ENCODE measurements around the gene CCNJL.

- TF ChIP-seq POLR2A (IDR thresholded peaks at IDR 0.05; ENCODE audit: extremely low read depth, insufficient read length): no peak
- TF ChIP-seq, protein P1, sequence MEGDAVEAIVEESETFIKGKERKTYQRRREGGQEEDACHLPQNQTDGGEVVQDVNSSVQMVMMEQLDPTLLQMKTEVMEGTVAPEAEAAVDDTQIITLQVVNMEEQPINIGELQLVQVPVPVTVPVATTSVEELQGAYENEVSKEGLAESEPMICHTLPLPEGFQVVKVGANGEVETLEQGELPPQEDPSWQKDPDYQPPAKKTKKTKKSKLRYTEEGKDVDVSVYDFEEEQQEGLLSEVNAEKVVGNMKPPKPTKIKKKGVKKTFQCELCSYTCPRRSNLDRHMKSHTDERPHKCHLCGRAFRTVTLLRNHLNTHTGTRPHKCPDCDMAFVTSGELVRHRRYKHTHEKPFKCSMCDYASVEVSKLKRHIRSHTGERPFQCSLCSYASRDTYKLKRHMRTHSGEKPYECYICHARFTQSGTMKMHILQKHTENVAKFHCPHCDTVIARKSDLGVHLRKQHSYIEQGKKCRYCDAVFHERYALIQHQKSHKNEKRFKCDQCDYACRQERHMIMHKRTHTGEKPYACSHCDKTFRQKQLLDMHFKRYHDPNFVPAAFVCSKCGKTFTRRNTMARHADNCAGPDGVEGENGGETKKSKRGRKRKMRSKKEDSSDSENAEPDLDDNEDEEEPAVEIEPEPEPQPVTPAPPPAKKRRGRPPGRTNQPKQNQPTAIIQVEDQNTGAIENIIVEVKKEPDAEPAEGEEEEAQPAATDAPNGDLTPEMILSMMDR (IDR thresholded peaks at IDR 0.05; ENCODE audit: low read depth, low read length): no peak
- TF ChIP-seq MYC (IDR thresholded peaks at IDR 0.05; ENCODE audit: low read depth, low read length): no peak
These were observed 39.9 kb upstream of the CCNJL start for GRCh38 chr5:160352308-160352707.

Data from NB4 (cell line).